Testis (tissue), 3 donors: ENCODE data around the gene KIF6. TPM values are rescaled to one million over a fixed set of nuclear protein-coding genes. Genes with fewer than 3 reads are reported as not detected.

Source experiments
- DNase-seq: peaks from one replicate; pipeline ENCODE4 v3.0.0-alpha.2; 2019
- H3K27ac ChIP-seq, 2 donors: fragments of 200-600 bp; sonication (generic); one replicate each; pipeline ENCODE4 v1.5.1; 2019
- H3K27me3 ChIP-seq: fragments of 200-600 bp; sonication (generic); one replicate; pipeline ENCODE4 v1.5.1; 2019
- H3K36me3 ChIP-seq: fragments of 200-600 bp; sonication (generic); one replicate; pipeline ENCODE4 v1.5.1; 2017; ENCODE audit warnings: low read depth; ENCODE audit errors: missing control alignments
- H3K4me1 ChIP-seq: fragments of 200-600 bp; sonication (generic); one replicate; pipeline ENCODE4 v1.5.1; 2019
- H3K4me3 ChIP-seq, 2 donors: fragments of 200-600 bp; sonication (generic); one replicate each; pipeline ENCODE4 v1.5.1; 2017 to 2019
- H3K9me3 ChIP-seq: fragments of 200-600 bp; sonication (generic); one replicate; pipeline ENCODE4 v1.5.1; 2017
- CTCF ChIP-seq, 3 experiments: fragments of 450-650 bp in 2 of 3; fragments of 200-600 bp in 1 of 3; sonication (generic) in 1 of 3; IDR thresholded peaks; one replicate each; pipeline ENCODE4 v1.5.1; 2016 to 2019; ENCODE audit warnings: antibody characterized with exemption in 3 of 3, mild to moderate bottlenecking in 2 of 3, moderate library complexity in 1 of 3
- POLR2A ChIP-seq: fragments of 450-650 bp; IDR thresholded peaks from one replicate; pipeline ENCODE4 v1.6.1; 2017; ENCODE audit warnings: antibody characterized with exemption, mild to moderate bottlenecking, moderate library complexity
- WGBS, 2 donors: methylation state at CpG; one replicate each; pipeline ENCODE4 v1.1.5; 2018; 5-methylcytosine and 5-hydroxymethylcytosine counted together
- intact Hi-C: fragments of 100-400 bp; cut with DNase I; formaldehyde crosslinking; loops from one replicate; pipeline ENCODE4 v1.15.1; 2023; ENCODE audit warnings: low total_unique reads
- polyA plus RNA-seq: library from polyadenylated mRNA; stranded (reverse); fragments of 350-450 nt; fragmentation: Illumina TruSeq; extraction: RNeasy Lipid Tissue Mini Kit (QIAGEN cat#74804); gene quantifications from one replicate; pipeline ENCODE4 v1.2.3, GENCODE V29; 2014; ENCODE audit warnings: low read depth, low replicate concordance; ENCODE audit not compliant: insufficient read depth
- total RNA-seq, 2 donors: library from RNA; depleted of rRNA; stranded (reverse); fragments of >200 nt; gene quantifications; one replicate each; pipeline ENCODE4 v1.2.3, GENCODE V29; 2016

The KIF6 gene
- total and polyA plus RNA-seq, 3 donors from 2014 or later: 4.2 to 12.0 (median 6.3) TPM

- no peaks in the 10 kb centered on the region for H3K4me1 ChIP-seq
- H3K27me3 ChIP-seq: no peaks in the 10 kb centered on the region
- no peak for DNase-seq
- H3K4me3 ChIP-seq: no peak overlapping the region
- no peaks in the 10 kb centered on the region for H3K9me3 ChIP-seq
- intact Hi-C loops: no loop called here
- no peaks in the 10 kb centered on the region for H3K36me3 ChIP-seq
- TF ChIP-seq CTCF (IDR thresholded peaks at IDR 0.05) (no peak), POLR2A (no peak)
- H3K27ac ChIP-seq: no peak overlapping the region
- whole genome bisulfite sequencing, 2 donors: 89 to 100% methylated on average over 3 of the region's 3 CpGs
Measured at GRCh38 chr6:39401376-39401775, 323.8 kb downstream of the KIF6 start.

- intact Hi-C loops: no loop called here
- no peaks in the 10 kb centered on the region for H3K4me1 ChIP-seq
- no peak overlapping the region for H3K27ac ChIP-seq
- WGBS, 2 donors: 82 to 94% methylated on average over 3 of the region's 3 CpGs
- DNase-seq: no peak
- no peaks in the 10 kb centered on the region for H3K36me3 ChIP-seq
- no peaks in the 10 kb centered on the region for H3K27me3 ChIP-seq
- no peaks in the 10 kb centered on the region for H3K9me3 ChIP-seq
- H3K4me3 ChIP-seq: no peak overlapping the region
- TF ChIP-seq POLR2A: no peak
- no peak for TF ChIP-seq CTCF (IDR thresholded peaks at IDR 0.05)
Measured at GRCh38 chr6:39400026-39400425, 325.2 kb downstream of the KIF6 start.

- Histone ChIP-seq H3K27me3 (no peaks in the 10 kb centered on the region), H3K4me3 (no peak overlapping the region), H3K4me1 (peaks cover 7% of the 10 kb centered on the region), H3K36me3 (no peaks in the 10 kb centered on the region), H3K9me3 (no peaks in the 10 kb centered on the region), H3K27ac (no peak overlapping the region)
- DNase-seq: no peak
- TF ChIP-seq CTCF (IDR thresholded peaks at IDR 0.05) (no peak), POLR2A (no peak)
- intact Hi-C loops: no loop called here
- WGBS, 2 donors: 91 to 92% methylated on average over 5 of the region's 5 CpGs
Measured at GRCh38 chr6:39396854-39397253, 328.4 kb downstream of the KIF6 start.

GRCh38 chr6:39393075-39393474 lies 332.1 kb downstream of the KIF6 start:
- no peak for DNase-seq
- Histone ChIP-seq H3K4me3 (no peak overlapping the region), H3K36me3 (no peaks in the 10 kb centered on the region), H3K27me3 (no peaks in the 10 kb centered on the region), H3K9me3 (no peaks in the 10 kb centered on the region), H3K27ac (no peak overlapping the region), H3K4me1 (peaks cover 7% of the 10 kb centered on the region)
- TF ChIP-seq POLR2A (no peak), CTCF (IDR thresholded peaks at IDR 0.05) (no peak)
- intact Hi-C loops: no loop called here
- WGBS, 2 donors: 81 to 83% methylated on average over 5 of the region's 5 CpGs

- no peak overlapping the region for H3K27ac ChIP-seq
- DNase-seq: no peak
- 94 to 95% methylated on average over 8 of the region's 8 CpGs for WGBS, 2 donors
Measured at GRCh38 chr6:39391182-39391581, 334.0 kb downstream of the KIF6 start.

More at GRCh38 chr6:39391182-39391581, 334.0 kb downstream of the KIF6 start:
- no peaks in the 10 kb centered on the region for H3K9me3 ChIP-seq
- no peaks in the 10 kb centered on the region for H3K36me3 ChIP-seq
- peaks cover 7% of the 10 kb centered on the region for H3K4me1 ChIP-seq
- no peaks in the 10 kb centered on the region for H3K27me3 ChIP-seq
- TF ChIP-seq POLR2A: no peak
- TF ChIP-seq CTCF (IDR thresholded peaks at IDR 0.05): no peak
- intact Hi-C loops: no loop called here
- no peak overlapping the region for H3K4me3 ChIP-seq
